ENCODE data around the gene HDLBP.

DNA sequence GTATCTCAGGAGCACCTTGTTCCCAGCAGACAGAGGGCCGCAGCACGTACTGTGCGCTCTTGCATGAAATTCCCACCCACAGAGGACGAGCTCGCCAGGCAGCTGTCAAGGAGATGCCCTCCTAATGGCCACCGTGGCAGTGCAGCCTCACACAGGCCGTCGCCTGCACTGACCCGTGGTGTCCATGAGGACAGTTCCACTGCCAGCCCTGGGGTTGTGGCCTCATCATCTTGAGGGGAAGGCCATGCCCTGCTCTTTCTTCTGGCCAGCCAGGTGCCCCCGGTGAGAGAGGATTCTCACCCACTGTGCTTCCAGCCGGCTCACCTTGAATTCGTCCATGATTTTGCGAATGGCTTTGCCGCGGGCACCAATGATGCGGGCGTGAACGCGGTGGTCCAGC is 85.0 kb downstream of the HDLBP start:
- TF ChIP-seq POLR2A (IDR thresholded peaks at IDR 0.05): no peak
- TF ChIP-seq, protein P1, sequence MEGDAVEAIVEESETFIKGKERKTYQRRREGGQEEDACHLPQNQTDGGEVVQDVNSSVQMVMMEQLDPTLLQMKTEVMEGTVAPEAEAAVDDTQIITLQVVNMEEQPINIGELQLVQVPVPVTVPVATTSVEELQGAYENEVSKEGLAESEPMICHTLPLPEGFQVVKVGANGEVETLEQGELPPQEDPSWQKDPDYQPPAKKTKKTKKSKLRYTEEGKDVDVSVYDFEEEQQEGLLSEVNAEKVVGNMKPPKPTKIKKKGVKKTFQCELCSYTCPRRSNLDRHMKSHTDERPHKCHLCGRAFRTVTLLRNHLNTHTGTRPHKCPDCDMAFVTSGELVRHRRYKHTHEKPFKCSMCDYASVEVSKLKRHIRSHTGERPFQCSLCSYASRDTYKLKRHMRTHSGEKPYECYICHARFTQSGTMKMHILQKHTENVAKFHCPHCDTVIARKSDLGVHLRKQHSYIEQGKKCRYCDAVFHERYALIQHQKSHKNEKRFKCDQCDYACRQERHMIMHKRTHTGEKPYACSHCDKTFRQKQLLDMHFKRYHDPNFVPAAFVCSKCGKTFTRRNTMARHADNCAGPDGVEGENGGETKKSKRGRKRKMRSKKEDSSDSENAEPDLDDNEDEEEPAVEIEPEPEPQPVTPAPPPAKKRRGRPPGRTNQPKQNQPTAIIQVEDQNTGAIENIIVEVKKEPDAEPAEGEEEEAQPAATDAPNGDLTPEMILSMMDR (IDR thresholded peaks at IDR 0.05): no peak

Data from Peyer's patch (tissue), 4 donors.